ENCODE data around the gene SLC35E3. TPM values are rescaled to one million over a fixed set of nuclear protein-coding genes. Genes with fewer than 3 reads are reported as not detected.

SLC35E3 gene
- polyA plus RNA-seq, 2 of the 4 experiments (the other 2 are of a cell fraction), result 5.1 to 22.1 TPM

DNA sequence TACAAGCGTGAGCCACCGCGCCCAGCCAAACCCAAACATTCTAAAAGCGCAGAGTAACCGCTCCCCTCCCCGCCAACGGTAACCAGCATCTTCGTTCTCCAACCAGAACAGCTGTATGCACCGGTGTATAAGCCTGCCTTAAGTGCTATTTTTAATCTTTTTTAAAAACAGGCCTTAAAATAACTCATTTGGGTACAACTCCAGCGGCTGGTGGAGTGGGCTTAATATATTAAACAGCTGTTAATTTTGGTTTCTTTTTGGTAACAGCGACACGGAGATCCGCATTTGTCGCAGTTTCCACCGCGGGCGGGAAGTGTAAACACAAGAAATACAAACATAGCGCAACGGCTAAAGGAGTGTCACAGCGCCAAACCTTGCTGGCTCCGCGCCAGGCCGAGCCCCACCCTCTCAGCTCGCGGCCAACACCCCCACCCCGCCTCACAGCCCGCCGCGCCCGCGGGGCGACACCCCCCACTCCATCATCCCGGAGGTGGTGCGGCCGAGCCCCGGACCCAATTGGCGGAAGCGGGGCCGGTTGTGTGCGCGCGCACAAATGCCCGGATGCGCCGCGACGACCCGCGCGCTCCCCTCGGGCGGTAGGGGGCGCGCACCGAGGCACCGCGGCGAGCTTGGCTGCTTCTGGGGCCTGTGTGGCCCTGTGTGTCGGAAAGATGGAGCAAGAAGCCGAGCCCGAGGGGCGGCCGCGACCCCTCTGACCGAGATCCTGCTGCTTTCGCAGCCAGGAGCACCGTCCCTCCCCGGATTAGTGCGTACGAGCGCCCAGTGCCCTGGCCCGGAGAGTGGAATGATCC is 61.8 kb downstream of the SLC35E3 start, which contains the start of gene MDM2 (continued):
- TF ChIP-seq, protein P1, sequence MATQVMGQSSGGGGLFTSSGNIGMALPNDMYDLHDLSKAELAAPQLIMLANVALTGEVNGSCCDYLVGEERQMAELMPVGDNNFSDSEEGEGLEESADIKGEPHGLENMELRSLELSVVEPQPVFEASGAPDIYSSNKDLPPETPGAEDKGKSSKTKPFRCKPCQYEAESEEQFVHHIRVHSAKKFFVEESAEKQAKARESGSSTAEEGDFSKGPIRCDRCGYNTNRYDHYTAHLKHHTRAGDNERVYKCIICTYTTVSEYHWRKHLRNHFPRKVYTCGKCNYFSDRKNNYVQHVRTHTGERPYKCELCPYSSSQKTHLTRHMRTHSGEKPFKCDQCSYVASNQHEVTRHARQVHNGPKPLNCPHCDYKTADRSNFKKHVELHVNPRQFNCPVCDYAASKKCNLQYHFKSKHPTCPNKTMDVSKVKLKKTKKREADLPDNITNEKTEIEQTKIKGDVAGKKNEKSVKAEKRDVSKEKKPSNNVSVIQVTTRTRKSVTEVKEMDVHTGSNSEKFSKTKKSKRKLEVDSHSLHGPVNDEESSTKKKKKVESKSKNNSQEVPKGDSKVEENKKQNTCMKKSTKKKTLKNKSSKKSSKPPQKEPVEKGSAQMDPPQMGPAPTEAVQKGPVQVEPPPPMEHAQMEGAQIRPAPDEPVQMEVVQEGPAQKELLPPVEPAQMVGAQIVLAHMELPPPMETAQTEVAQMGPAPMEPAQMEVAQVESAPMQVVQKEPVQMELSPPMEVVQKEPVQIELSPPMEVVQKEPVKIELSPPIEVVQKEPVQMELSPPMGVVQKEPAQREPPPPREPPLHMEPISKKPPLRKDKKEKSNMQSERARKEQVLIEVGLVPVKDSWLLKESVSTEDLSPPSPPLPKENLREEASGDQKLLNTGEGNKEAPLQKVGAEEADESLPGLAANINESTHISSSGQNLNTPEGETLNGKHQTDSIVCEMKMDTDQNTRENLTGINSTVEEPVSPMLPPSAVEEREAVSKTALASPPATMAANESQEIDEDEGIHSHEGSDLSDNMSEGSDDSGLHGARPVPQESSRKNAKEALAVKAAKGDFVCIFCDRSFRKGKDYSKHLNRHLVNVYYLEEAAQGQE (IDR thresholded peaks at IDR 0.05), result no peak
- TF ChIP-seq, protein P2, sequence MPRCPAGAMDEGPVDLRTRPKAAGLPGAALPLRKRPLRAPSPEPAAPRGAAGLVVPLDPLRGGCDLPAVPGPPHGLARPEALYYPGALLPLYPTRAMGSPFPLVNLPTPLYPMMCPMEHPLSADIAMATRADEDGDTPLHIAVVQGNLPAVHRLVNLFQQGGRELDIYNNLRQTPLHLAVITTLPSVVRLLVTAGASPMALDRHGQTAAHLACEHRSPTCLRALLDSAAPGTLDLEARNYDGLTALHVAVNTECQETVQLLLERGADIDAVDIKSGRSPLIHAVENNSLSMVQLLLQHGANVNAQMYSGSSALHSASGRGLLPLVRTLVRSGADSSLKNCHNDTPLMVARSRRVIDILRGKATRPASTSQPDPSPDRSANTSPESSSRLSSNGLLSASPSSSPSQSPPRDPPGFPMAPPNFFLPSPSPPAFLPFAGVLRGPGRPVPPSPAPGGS (IDR thresholded peaks at IDR 0.05), result peak; percentile 91
- TF ChIP-seq KDM1A (IDR thresholded peaks at IDR 0.05; ENCODE audit: low read depth) (no peak), NPAS2 (CRISPR knock-in tag; IDR thresholded peaks at IDR 0.05; ENCODE audit: borderline replicate concordance) (no peak), TP53 (CRISPR knock-in tag; IDR thresholded peaks at IDR 0.05) (0 out of 2 replicates have a peak, but pooled peaks have one; percentile 49), CBX2 (IDR thresholded peaks at IDR 0.05; ENCODE audit: borderline replicate concordance, low read depth) (no peak), HOXA7 (CRISPR knock-in tag; IDR thresholded peaks at IDR 0.05) (no peak), FOXS1 (CRISPR knock-in tag; IDR thresholded peaks at IDR 0.05) (0 out of 2 replicates have a peak, but pooled peaks have one; percentile 35), BHLHE40 (IDR thresholded peaks at IDR 0.05; ENCODE audit: low read depth, low read length) (no peak), MAZ (IDR thresholded peaks at IDR 0.05; ENCODE audit: borderline replicate concordance, low read depth, low read length) (peak; percentile 87)
- TF ChIP-seq, protein P3, sequence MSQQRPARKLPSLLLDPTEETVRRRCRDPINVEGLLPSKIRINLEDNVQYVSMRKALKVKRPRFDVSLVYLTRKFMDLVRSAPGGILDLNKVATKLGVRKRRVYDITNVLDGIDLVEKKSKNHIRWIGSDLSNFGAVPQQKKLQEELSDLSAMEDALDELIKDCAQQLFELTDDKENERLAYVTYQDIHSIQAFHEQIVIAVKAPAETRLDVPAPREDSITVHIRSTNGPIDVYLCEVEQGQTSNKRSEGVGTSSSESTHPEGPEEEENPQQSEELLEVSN (IDR thresholded peaks at IDR 0.05; ENCODE audit: borderline replicate concordance, low read depth), result no peak
- TF ChIP-seq, protein P4, sequence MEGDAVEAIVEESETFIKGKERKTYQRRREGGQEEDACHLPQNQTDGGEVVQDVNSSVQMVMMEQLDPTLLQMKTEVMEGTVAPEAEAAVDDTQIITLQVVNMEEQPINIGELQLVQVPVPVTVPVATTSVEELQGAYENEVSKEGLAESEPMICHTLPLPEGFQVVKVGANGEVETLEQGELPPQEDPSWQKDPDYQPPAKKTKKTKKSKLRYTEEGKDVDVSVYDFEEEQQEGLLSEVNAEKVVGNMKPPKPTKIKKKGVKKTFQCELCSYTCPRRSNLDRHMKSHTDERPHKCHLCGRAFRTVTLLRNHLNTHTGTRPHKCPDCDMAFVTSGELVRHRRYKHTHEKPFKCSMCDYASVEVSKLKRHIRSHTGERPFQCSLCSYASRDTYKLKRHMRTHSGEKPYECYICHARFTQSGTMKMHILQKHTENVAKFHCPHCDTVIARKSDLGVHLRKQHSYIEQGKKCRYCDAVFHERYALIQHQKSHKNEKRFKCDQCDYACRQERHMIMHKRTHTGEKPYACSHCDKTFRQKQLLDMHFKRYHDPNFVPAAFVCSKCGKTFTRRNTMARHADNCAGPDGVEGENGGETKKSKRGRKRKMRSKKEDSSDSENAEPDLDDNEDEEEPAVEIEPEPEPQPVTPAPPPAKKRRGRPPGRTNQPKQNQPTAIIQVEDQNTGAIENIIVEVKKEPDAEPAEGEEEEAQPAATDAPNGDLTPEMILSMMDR (IDR thresholded peaks at IDR 0.05), result peak; percentile 67
- TF ChIP-seq, protein P5, sequence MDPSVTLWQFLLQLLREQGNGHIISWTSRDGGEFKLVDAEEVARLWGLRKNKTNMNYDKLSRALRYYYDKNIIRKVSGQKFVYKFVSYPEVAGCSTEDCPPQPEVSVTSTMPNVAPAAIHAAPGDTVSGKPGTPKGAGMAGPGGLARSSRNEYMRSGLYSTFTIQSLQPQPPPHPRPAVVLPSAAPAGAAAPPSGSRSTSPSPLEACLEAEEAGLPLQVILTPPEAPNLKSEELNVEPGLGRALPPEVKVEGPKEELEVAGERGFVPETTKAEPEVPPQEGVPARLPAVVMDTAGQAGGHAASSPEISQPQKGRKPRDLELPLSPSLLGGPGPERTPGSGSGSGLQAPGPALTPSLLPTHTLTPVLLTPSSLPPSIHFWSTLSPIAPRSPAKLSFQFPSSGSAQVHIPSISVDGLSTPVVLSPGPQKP (IDR thresholded peaks at IDR 0.05; ENCODE audit: low read depth, low read length), result no peak

DNA sequence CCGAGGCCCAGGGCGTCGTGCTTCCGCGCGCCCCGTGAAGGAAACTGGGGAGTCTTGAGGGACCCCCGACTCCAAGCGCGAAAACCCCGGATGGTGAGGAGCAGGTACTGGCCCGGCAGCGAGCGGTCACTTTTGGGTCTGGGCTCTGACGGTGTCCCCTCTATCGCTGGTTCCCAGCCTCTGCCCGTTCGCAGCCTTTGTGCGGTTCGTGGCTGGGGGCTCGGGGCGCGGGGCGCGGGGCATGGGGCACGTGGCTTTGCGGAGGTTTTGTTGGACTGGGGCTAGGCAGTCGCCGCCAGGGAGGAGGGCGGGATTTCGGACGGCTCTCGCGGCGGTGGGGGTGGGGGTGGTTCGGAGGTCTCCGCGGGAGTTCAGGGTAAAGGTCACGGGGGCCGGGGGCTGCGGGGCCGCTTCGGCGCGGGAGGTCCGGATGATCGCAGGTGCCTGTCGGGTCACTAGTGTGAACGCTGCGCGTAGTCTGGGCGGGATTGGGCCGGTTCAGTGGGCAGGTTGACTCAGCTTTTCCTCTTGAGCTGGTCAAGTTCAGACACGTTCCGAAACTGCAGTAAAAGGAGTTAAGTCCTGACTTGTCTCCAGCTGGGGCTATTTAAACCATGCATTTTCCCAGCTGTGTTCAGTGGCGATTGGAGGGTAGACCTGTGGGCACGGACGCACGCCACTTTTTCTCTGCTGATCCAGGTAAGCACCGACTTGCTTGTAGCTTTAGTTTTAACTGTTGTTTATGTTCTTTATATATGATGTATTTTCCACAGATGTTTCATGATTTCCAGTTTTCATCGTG is 62.6 kb downstream of the SLC35E3 start:
- ATAC-seq (peak; percentile 78 to 83), DNase-seq (ENCODE audit: low read depth in 1 of 2, low spot score in 1 of 2) (peak; percentile 72 to 95), FAIRE-seq (peak; percentile 23)
- peaks cover 36% of the 10 kb centered on the region for H3K4me1 ChIP-seq
- ChIA-PET POLR2A (interaction anchor here (0.5 to 2.7 kb wide), 16 partner anchors 9 to 477 kb away, joined by 3 to 45 read pairs (median 3); partner anchors contain the start of genes NUP107 and SLC35E3), CTCF (interaction anchor here (0.6 to 2.9 kb wide), 11 partner anchors 9 to 322 kb away, joined by 3 to 19 read pairs (median 5); no protein-coding TSS in a partner anchor)
- H3K4me2 ChIP-seq, result peak overlapping the region; percentile 76
- H3K9me3 ChIP-seq, result no peaks in the 10 kb centered on the region
- peak overlapping the region; percentile 97 for H3K27ac ChIP-seq
- peak overlapping the region; percentile 88 for H3K4me3 ChIP-seq
- under 1% methylated on average over 20 of the region's 61 CpGs for WGBS (ENCODE audit: missing lambda C conversion rate)
- no peak for TF ChIP-seq ZC3H11A (IDR thresholded peaks at IDR 0.05)
- no peak for TF ChIP-seq SREBF2 (IDR thresholded peaks at IDR 0.05)
- no peak for TF ChIP-seq CBX2 (IDR thresholded peaks at IDR 0.05; ENCODE audit: borderline replicate concordance, low read depth)
- no peak for TF ChIP-seq CBX8 (IDR thresholded peaks at IDR 0.05)
- no peak; the same call in 1 of the 2 replicates for TF ChIP-seq KDM5A (IDR thresholded peaks at IDR 0.05)
- TF ChIP-seq, protein P5 (IDR thresholded peaks at IDR 0.05; ENCODE audit: low read depth, low read length), result no peak
- TF ChIP-seq, protein P6, sequence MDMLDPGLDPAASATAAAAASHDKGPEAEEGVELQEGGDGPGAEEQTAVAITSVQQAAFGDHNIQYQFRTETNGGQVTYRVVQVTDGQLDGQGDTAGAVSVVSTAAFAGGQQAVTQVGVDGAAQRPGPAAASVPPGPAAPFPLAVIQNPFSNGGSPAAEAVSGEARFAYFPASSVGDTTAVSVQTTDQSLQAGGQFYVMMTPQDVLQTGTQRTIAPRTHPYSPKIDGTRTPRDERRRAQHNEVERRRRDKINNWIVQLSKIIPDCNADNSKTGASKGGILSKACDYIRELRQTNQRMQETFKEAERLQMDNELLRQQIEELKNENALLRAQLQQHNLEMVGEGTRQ (IDR thresholded peaks at IDR 0.05), result no peak
- TF ChIP-seq, protein P2 (IDR thresholded peaks at IDR 0.05), result peak; percentile 36; the same call in 2 of the 3 replicates
- no peak for TF ChIP-seq FOXS1 (CRISPR knock-in tag; IDR thresholded peaks at IDR 0.05)
- no peak for TF ChIP-seq RAD21 (conservative IDR thresholded peaks at IDR 0.05 in 1 of 2, IDR thresholded peaks at IDR 0.05 in 1 of 2)
- TF ChIP-seq FOSB (CRISPR knock-in tag; IDR thresholded peaks at IDR 0.05), result no peak

Measured in A549 (cell line).